GM12878 (cell line): ENCODE measurements around the gene URI1. TPM values are rescaled to one million over a fixed set of nuclear protein-coding genes. Genes with fewer than 3 reads are reported as not detected.
A peak's percentile ranks its signal among the peaks of the same experiment; 100 is the strongest.

Source experiments
- ATAC-seq: fragments of 200-7000 bp; cut with Tn5 transposase; 3 replicates; pipeline ENCODE4 v1.9.1; 2020; ENCODE audit warnings: mild to moderate bottlenecking, moderate library complexity
- BruUV-seq: library from RNA; stranded (reverse); fragments of 400-500 nt; replicated peaks from 2 replicates; lab custom pipeline; 2021; lab: Mats Ljungman, UMichigan
- CTCF ChIA-PET: fragments of 300-600 bp; sonication (Branson Sonifier 250); formaldehyde crosslinking; extraction: SDS; loops from one replicate; lab custom pipeline; 2021; ENCODE audit warnings: inconsistent platforms; lab: Yijun Ruan, JAX
- POLR2A ChIA-PET: fragments of 350-600 bp; formaldehyde crosslinking; extraction: SDS; loops from one replicate; lab custom pipeline; 2021; ENCODE audit warnings: inconsistent platforms; lab: Charles Lee
- RAD21 ChIA-PET: fragments of 300-600 bp; sonication (Branson Sonifier 250); formaldehyde crosslinking; loops from one replicate; lab custom pipeline; 2023; ENCODE audit warnings: antibody characterized with exemption; ENCODE audit not compliant: unreplicated experiment; lab: Charles Lee
- SMC1A ChIA-PET: fragments of 300-600 bp; sonication (Branson Sonifier 250); formaldehyde crosslinking; loops from one replicate; lab custom pipeline; 2023; ENCODE audit not compliant: unreplicated experiment, uncharacterized antibody; lab: Charles Lee
- DNase-seq: peaks from one replicate; pipeline ENCODE4 v3.0.0-alpha.2; 2011; ENCODE audit warnings: low read depth, low spot score
- FAIRE-seq: peaks from 3 replicates; lab custom pipeline; 2011; peaks lifted over from hg19 to GRCh38; lab: Jason Lieb, UNC
- H2AFZ ChIP-seq: 2 replicates; pipeline ENCODE4 v1.6.0; 2011; ENCODE audit warnings: low read depth, low read length, control low read depth; ENCODE audit not compliant: control insufficient read depth
- H3K27ac ChIP-seq: 2 replicates; pipeline ENCODE4 v1.5.1; 2011; ENCODE audit warnings: control low read depth; ENCODE audit not compliant: control insufficient read depth, insufficient read depth
- H3K27me3 ChIP-seq, 2 experiments: replicated peaks in 1 of 2; 2 replicates each; pipeline versions ENCODE4 v1.6.0 to v1.6.1; 2011; ENCODE audit warnings: low read length in 1 of 2; ENCODE audit not compliant: control insufficient read depth in 2 of 2, insufficient read depth in 2 of 2
- H3K36me3 ChIP-seq, 2 experiments: 2 replicates each; pipeline ENCODE4 v1.5.1; 2011; ENCODE audit warnings: low read length in 1 of 2; ENCODE audit not compliant: control insufficient read depth in 2 of 2, insufficient read depth in 2 of 2
- H3K4me1 ChIP-seq: 2 replicates; pipeline ENCODE4 v1.6.1; 2011; ENCODE audit warnings: mild to moderate bottlenecking, low read length, moderate library complexity, mixed read lengths; ENCODE audit not compliant: control insufficient read depth, insufficient read depth
- H3K4me2 ChIP-seq: 2 replicates; pipeline ENCODE4 v1.6.0; 2011; ENCODE audit warnings: control low read depth; ENCODE audit not compliant: control insufficient read depth, insufficient read depth
- H3K4me3 ChIP-seq: fragments of 200-600 bp; sonication (generic); 2 replicates; pipeline ENCODE4 v1.5.1; 2016
- H3K79me2 ChIP-seq: 2 replicates; pipeline ENCODE4 v1.6.0; 2011; ENCODE audit warnings: low read length; ENCODE audit not compliant: control insufficient read depth, insufficient read depth
- H3K9ac ChIP-seq: 2 replicates; pipeline ENCODE4 v1.8.0; 2011; ENCODE audit warnings: low read length, control low read depth, mixed read lengths; ENCODE audit not compliant: control insufficient read depth, insufficient read depth
- H3K9me3 ChIP-seq: replicated peaks from 3 replicates; pipeline ENCODE4 v1.5.1; 2011; ENCODE audit warnings: mild to moderate bottlenecking, low read length; ENCODE audit not compliant: control insufficient read depth, insufficient read depth
- H4K20me1 ChIP-seq: 2 replicates; pipeline ENCODE4 v1.6.0; 2011; ENCODE audit not compliant: control insufficient read depth, insufficient read depth
- CUX1 ChIP-seq: IDR thresholded peaks from 2 replicates; pipeline ENCODE4 v1.6.1; 2012; ENCODE audit warnings: improper control_type of control experiment, low read depth, low read length; ENCODE audit not compliant: insufficient replicate concordance
- MXI1 ChIP-seq: fragments of 150-350 bp; IDR thresholded peaks from 2 replicates; pipeline ENCODE4 v1.6.1; 2011; ENCODE audit warnings: low read depth, mild to moderate bottlenecking, inconsistent platforms, low read length, improper control_type of control experiment
- WGBS: methylation state at CpG from one replicate; pipeline ENCODE4 v1.1.6; 2016; ENCODE audit warnings: low lambda C conversion rate; ENCODE audit not compliant: insufficient replicate concordance, insufficient coverage; ENCODE audit errors: missing lambda C conversion rate; 5-methylcytosine and 5-hydroxymethylcytosine counted together
- in situ Hi-C: fragments of 300-500 bp; cut with MboI; formaldehyde crosslinking; loops from 9 replicates; pipeline ENCODE4 v1.14.3; 2018; ENCODE audit warnings: mixed read lengths
- intact Hi-C: fragments of 100-400 bp; cut with micrococcal nuclease; formaldehyde crosslinking; loops from one replicate; pipeline ENCODE4 v1.14.2; 2022; ENCODE audit not compliant: unreplicated experiment
- polyA plus RNA-seq, 11 experiments: library from polyadenylated mRNA; depleted of rRNA in 4 of 11; unstranded in 6 of 11; stranded (reverse) in 5 of 11; fragments of >200 nt; fragmentation: Nextera tagmentation in 4 of 11; fragmentation: Illumina TruSeq in 1 of 11; extraction: Ambion mirVana in 4 of 11; extraction: Trizol in 1 of 11; gene quantifications; 1 replicate in 1 of 11; 2 replicates in 10 of 11; pipeline versions ENCODE4 v1.2.1 to v1.2.3, GENCODE V29; 2011 to 2016; ENCODE audit warnings: inconsistent platforms in 2 of 11, missing spikeins in 2 of 11, low read depth in 1 of 11
- total RNA-seq, 4 experiments: library from RNA; depleted of rRNA in 3 of 4; stranded (reverse); fragments of >200 nt in 3 of 4; fragmentation: Illumina TruSeq in 1 of 4; extraction: Trizol in 1 of 4; gene quantifications; 2 replicates each; pipeline versions ENCODE4 v1.2.1 to v1.2.3, GENCODE V29; 2013 to 2021

The URI1 gene
- total and polyA plus RNA-seq, 10 of the 15 experiments (the other 5 are each of a cell fraction or from before 2014, with no cell fraction given): 15.2 to 94.2 (median 47.9) TPM

- TF ChIP-seq MXI1: 0 out of 2 replicates have a peak, but pooled peaks have one; percentile 7
- no peak for TF ChIP-seq CUX1
- BruUV-seq: no TSS peak
- H4K20me1 ChIP-seq: no peaks in the 10 kb centered on the region
- no peaks in the 10 kb centered on the region for H3K27me3 ChIP-seq
- H3K9ac ChIP-seq: no peak overlapping the region
- ChIA-PET POLR2A (interaction anchor here (0.6 kb wide), 1 partner anchor 108 kb away, joined by 3 read pairs; no protein-coding TSS in a partner anchor), CTCF (interaction anchor here (1.4 kb wide), 1 partner anchor 35 kb away, joined by 3 read pairs; no protein-coding TSS in a partner anchor), RAD21 (no interaction called here), SMC1A (no interaction called here)
- peaks cover 0 to under 1% of the 10 kb centered on the region in 2 experiments; a peak in 1 of 4 replicates for H3K36me3 ChIP-seq
- peaks cover 3% of the 10 kb centered on the region; the same call in 2 of the 3 replicates for H3K9me3 ChIP-seq
- no peak for DNase-seq
- no peak overlapping the region for H3K27ac ChIP-seq
- FAIRE-seq: no peak
- ATAC-seq: no peak
- intact Hi-C loops: no loop called here
- in situ Hi-C loops: no loop called here
- H3K4me2 ChIP-seq: no peak overlapping the region
- no peak overlapping the region for H2AFZ ChIP-seq
- H3K4me1 ChIP-seq: no peaks in the 10 kb centered on the region
- peaks cover 13% of the 10 kb centered on the region for H3K79me2 ChIP-seq
- 100% methylated on average over 1 of the region's 1 CpG for WGBS
- H3K4me3 ChIP-seq: no peak overlapping the region
Measured at GRCh38 chr19:30000862-30001261, 58.8 kb downstream of the URI1 start.
